KOPT-K1 (cell line): ENCODE results near the gene MALSU1.

ENCODE experiments used
- H3K27ac ChIP-seq: fragments of 200-600 bp; sonication (generic); 2 replicates; pipeline ENCODE4 v1.5.1; 2016; ENCODE audit warnings: antibody characterized with exemption, mild to moderate bottlenecking, low read depth, low read length; ENCODE audit not compliant: poor library complexity, severe bottlenecking
- H3K36me3 ChIP-seq: fragments of 200-600 bp; sonication (generic); 2 replicates; pipeline ENCODE4 v1.5.1; 2017; ENCODE audit warnings: antibody characterized with exemption, mild to moderate bottlenecking, low read length, moderate library complexity; ENCODE audit not compliant: insufficient read depth
- H3K9me3 ChIP-seq: fragments of 200-600 bp; sonication (generic); 2 replicates; pipeline ENCODE4 v1.5.1; 2017; ENCODE audit warnings: antibody characterized with exemption, low read length, mild to moderate bottlenecking; ENCODE audit not compliant: insufficient read depth, poor library complexity, severe bottlenecking

MALSU1 gene

GRCh38 chr7:23356726-23357125, 57.6 kb downstream of the MALSU1 start:
- Histone ChIP-seq H3K27ac (no peak overlapping the region), H3K9me3 (no peaks in the 10 kb centered on the region), H3K36me3 (no peaks in the 10 kb centered on the region)

- Histone ChIP-seq H3K9me3 (no peaks in the 10 kb centered on the region), H3K27ac (no peak overlapping the region), H3K36me3 (no peaks in the 10 kb centered on the region)
These were observed 58.3 kb downstream of the MALSU1 start for GRCh38 chr7:23357190-23358093.

GRCh38 chr7:23358152-23358674, 59.1 kb downstream of the MALSU1 start:
- H3K36me3 ChIP-seq: no peaks in the 10 kb centered on the region
- H3K9me3 ChIP-seq: no peaks in the 10 kb centered on the region
- no peak overlapping the region for H3K27ac ChIP-seq
